ENCODE measurements around the gene AUTS2. TPM values are rescaled to one million over a fixed set of nuclear protein-coding genes. Genes with fewer than 3 reads are reported as not detected.

The AUTS2 gene
- total and polyA plus RNA-seq, 10 of the 15 experiments (the other 5 are each of a cell fraction or from before 2014, with no cell fraction given): 6.4 to 55.6 (median 21.6) TPM

GRCh38 chr7:69864822-69865221, 266.5 kb downstream of the AUTS2 start:
- SMC1A ChIA-PET (ENCODE audit: uncharacterized antibody, unreplicated experiment): no interaction called here
- POLR2A ChIA-PET: interaction anchor here (0.5 kb wide), 1 partner anchor 181 kb away, joined by 5 read pairs; no protein-coding TSS in a partner anchor
- RAD21 ChIA-PET (ENCODE audit: unreplicated experiment): interaction anchor here (1.0 kb wide), 1 partner anchor 26 kb away, joined by 3 read pairs; no protein-coding TSS in a partner anchor
- Histone ChIP-seq H4K20me1 (ENCODE audit: control insufficient read depth, insufficient read depth) (no peaks in the 10 kb centered on the region), H3K9me3 (replicated peaks; ENCODE audit: control insufficient read depth, insufficient read depth, low read length) (no peaks in the 10 kb centered on the region), H3K4me3 (peak overlapping the region; percentile 5; the same call in 1 of the 2 replicates), H3K79me2 (ENCODE audit: control insufficient read depth, insufficient read depth, low read length) (peaks cover 1% of the 10 kb centered on the region; the same call in 1 of the 2 replicates), H3K27me3 (replicated peaks in 1 of 2; ENCODE audit: control insufficient read depth in 2 of 2, insufficient read depth in 2 of 2, low read length in 1 of 2) (no peaks in the 10 kb centered on the region), H2AFZ (ENCODE audit: control insufficient read depth, low read depth, low read length) (no peak overlapping the region), H3K4me2 (ENCODE audit: control insufficient read depth, insufficient read depth) (peak overlapping the region; percentile 21; the same call in 1 of the 2 replicates), H3K4me1 (ENCODE audit: control insufficient read depth, insufficient read depth, low read length) (peaks cover 15% of the 10 kb centered on the region; the same call in 1 of the 2 replicates), H3K9ac (ENCODE audit: control insufficient read depth, insufficient read depth, low read length) (no peak overlapping the region), H3K36me3 (ENCODE audit: control insufficient read depth in 2 of 2, insufficient read depth in 2 of 2, low read length in 1 of 2) (no peaks in the 10 kb centered on the region), H3K27ac (ENCODE audit: control insufficient read depth, insufficient read depth) (no peak overlapping the region)
- in situ Hi-C loops (cut with MboI): no loop called here
- intact Hi-C loops (cut with micrococcal nuclease; ENCODE audit: unreplicated experiment): no loop called here
- CTCF ChIA-PET: interaction anchor here (0.6 kb wide), 1 partner anchor 28 kb away, joined by 3 read pairs; no protein-coding TSS in a partner anchor
- DNase-seq (ENCODE audit: low read depth, low spot score): no peak
- ATAC-seq: peak; percentile 88
- 25% methylated on average over 4 of the region's 4 CpGs for WGBS (ENCODE audit: insufficient coverage, insufficient replicate concordance, low lambda C conversion rate, missing lambda C conversion rate)
- BruUV-seq (replicated peaks): no TSS peak
- TF ChIP-seq CBFB (IDR thresholded peaks at IDR 0.05; ENCODE audit: low read depth) (no peak), PKNOX1 (IDR thresholded peaks at IDR 0.05) (peak; percentile 69), CREM (IDR thresholded peaks at IDR 0.05; ENCODE audit: low read depth) (peak; percentile 55), ETV6 (conservative IDR thresholded peaks at IDR 0.05 in 1 of 2, IDR thresholded peaks at IDR 0.05 in 1 of 2; ENCODE audit: borderline replicate concordance in 1 of 2, low read depth in 1 of 2) (peak in 1 of 2 experiments; percentile 62; a peak in 1 of 4 replicates), ATF7 (IDR thresholded peaks at IDR 0.05; ENCODE audit: low read depth) (peak; percentile 50; the same call in 1 of the 2 replicates), JUNB (IDR thresholded peaks at IDR 0.05) (peak; percentile 84), BHLHE40 (IDR thresholded peaks at IDR 0.05; ENCODE audit: borderline replicate concordance in 1 of 2, low read depth in 2 of 2, low read length in 1 of 2) (no peak), ZNF384 (IDR thresholded peaks at IDR 0.05; ENCODE audit: borderline replicate concordance, low read depth, low read length) (peak; percentile 42; the same call in 1 of the 2 replicates), ZZZ3 (IDR thresholded peaks at IDR 0.05; ENCODE audit: control insufficient read depth, insufficient read length, low read depth) (no peak), NFIC (IDR thresholded peaks at IDR 0.05; ENCODE audit: low read depth, low read length) (peak; percentile 77; the same call in 1 of the 2 replicates), IRF4 (IDR thresholded peaks at IDR 0.05; ENCODE audit: low read depth, low read length) (peak; percentile 59; the same call in 1 of the 2 replicates), WRNIP1 (IDR thresholded peaks at IDR 0.05; ENCODE audit: borderline replicate concordance, low read depth, low read length) (no peak), RUNX3 (IDR thresholded peaks at IDR 0.05; ENCODE audit: low read length) (peak; percentile 15; the same call in 1 of the 2 replicates)
- FAIRE-seq: peak; percentile 27

Data from GM12878 (cell line).